Activated naive CD4-positive, alpha-beta T cell treated with anti-CD3 and anti-CD28 coated beads for 36 hours (primary cell): ENCODE data around the gene KIFC3. TPM values are rescaled to one million over a fixed set of nuclear protein-coding genes. Genes with fewer than 3 reads are reported as not detected.
"Not testable (repeated sequence)": the region's sequence is repeated elsewhere in the genome, so short reads cannot be mapped to it uniquely, and the experiment has no call there.

Experiments
- CTCF ChIA-PET: fragments of 350-600 bp; sonication (Branson Sonifier 250); formaldehyde crosslinking; loops from one replicate; lab custom pipeline; 2021; ENCODE audit warnings: antibody characterized with exemption; lab: Charles Lee
- DNase-seq: peaks from one replicate; pipeline ENCODE4 v3.0.0-alpha.2; 2020
- H3K27ac Mint-ChIP-seq: one replicate; pipeline ENCODE4 v1.8.0; 2021; ENCODE audit warnings: mild to moderate bottlenecking, mixed read lengths
- H3K27me3 Mint-ChIP-seq: one replicate; pipeline ENCODE4 v1.8.0; 2021; ENCODE audit warnings: low read depth, mixed read lengths
- H3K36me3 Mint-ChIP-seq: one replicate; pipeline ENCODE4 v1.8.0; 2021; ENCODE audit warnings: low read depth, mixed read lengths
- H3K4me1 Mint-ChIP-seq: one replicate; pipeline ENCODE4 v1.8.0; 2021; ENCODE audit warnings: low read depth, mixed read lengths
- H3K4me3 Mint-ChIP-seq: one replicate; pipeline ENCODE4 v1.8.0; 2021; ENCODE audit warnings: mild to moderate bottlenecking, moderate library complexity, mixed read lengths
- H3K9me3 Mint-ChIP-seq: one replicate; pipeline ENCODE4 v1.8.0; 2021; ENCODE audit warnings: mixed read lengths
- intact Hi-C: fragments of 100-400 bp; cut with micrococcal nuclease; formaldehyde crosslinking; loops from one replicate; pipeline ENCODE4 v1.15.1; 2023
- total RNA-seq, 2 experiments: library from RNA; stranded (reverse); gene quantifications; one replicate each; pipeline ENCODE4 v1.2.3, GENCODE V29; 2021

The KIFC3 gene
- total RNA-seq, 2 experiments from 2014 or later = 0.12 TPM; not detected in 1

GRCh38 chr16:57730771-57731730 is 71.2 kb downstream of the KIFC3 start:
- Mint-ChIP-seq H3K27me3 (no peaks in the 10 kb centered on the region), H3K4me1 (peaks cover 4% of the 10 kb centered on the region), H3K36me3 (peaks cover 18% of the 10 kb centered on the region), H3K4me3 (no peak overlapping the region), H3K27ac (no peak overlapping the region), H3K9me3 (peaks cover 11% of the 10 kb centered on the region)
- no peak for DNase-seq
- intact Hi-C loops = no loop called here
- CTCF ChIA-PET = interaction anchor here (1.1 kb wide), 2 partner anchors 83 to 155 kb away, joined by 3 read pairs; no protein-coding TSS in a partner anchor

- H3K27me3 Mint-ChIP-seq, H3K4me3 Mint-ChIP-seq, H3K4me1 Mint-ChIP-seq, DNase-seq, intact Hi-C loops, H3K27ac Mint-ChIP-seq, CTCF ChIA-PET: not testable (repeated sequence)
- Mint-ChIP-seq H3K36me3 (peaks cover 12% of the 10 kb centered on the region), H3K9me3 (peaks cover 11% of the 10 kb centered on the region)
Observed at GRCh38 chr16:57729852-57730251, 72.4 kb downstream of the KIFC3 start.

GRCh38 chr16:57729182-57729484 is 73.2 kb downstream of the KIFC3 start:
- intact Hi-C loops = no loop called here
- CTCF ChIA-PET = no interaction called here
- Mint-ChIP-seq H3K4me3 (no peak overlapping the region), H3K27me3 (no peaks in the 10 kb centered on the region), H3K4me1 (no peaks in the 10 kb centered on the region), H3K27ac (no peak overlapping the region), H3K9me3 (peaks cover 11% of the 10 kb centered on the region), H3K36me3 (peaks cover 10% of the 10 kb centered on the region)
- no peak for DNase-seq

- Mint-ChIP-seq H3K27ac (no peak overlapping the region), H3K4me3 (no peak overlapping the region), H3K4me1 (no peaks in the 10 kb centered on the region), H3K27me3 (no peaks in the 10 kb centered on the region), H3K9me3 (peaks cover 11% of the 10 kb centered on the region), H3K36me3 (peaks cover 10% of the 10 kb centered on the region)
- intact Hi-C loops = no loop called here
- CTCF ChIA-PET = no interaction called here
- DNase-seq = no peak
Observed at GRCh38 chr16:57728336-57729181, 73.7 kb downstream of the KIFC3 start.

- peaks cover under 1% of the 10 kb centered on the region for H3K36me3 Mint-ChIP-seq
- CTCF ChIA-PET = no interaction called here
- no peak for DNase-seq
- H3K27me3 Mint-ChIP-seq = no peaks in the 10 kb centered on the region
- H3K4me3 Mint-ChIP-seq = no peak overlapping the region
- H3K9me3 Mint-ChIP-seq = peaks cover 2% of the 10 kb centered on the region
- H3K27ac Mint-ChIP-seq = no peak overlapping the region
- no peaks in the 10 kb centered on the region for H3K4me1 Mint-ChIP-seq
- intact Hi-C loops = no loop called here
Observed at GRCh38 chr16:57727610-57728009, 74.7 kb downstream of the KIFC3 start.

- Mint-ChIP-seq H3K36me3 (no peaks in the 10 kb centered on the region), H3K9me3 (no peaks in the 10 kb centered on the region)
Observed at GRCh38 chr16:57726433-57726947, 75.8 kb downstream of the KIFC3 start.

GRCh38 chr16:57725976-57726375 is 76.3 kb downstream of the KIFC3 start:
- no peak for DNase-seq
- no peak overlapping the region for H3K27ac Mint-ChIP-seq
- no peak overlapping the region for H3K4me3 Mint-ChIP-seq
- no peaks in the 10 kb centered on the region for H3K36me3 Mint-ChIP-seq
- intact Hi-C loops = no loop called here
- no peaks in the 10 kb centered on the region for H3K27me3 Mint-ChIP-seq
- CTCF ChIA-PET = interaction anchor here (0.7 kb wide), 1 partner anchor 151 kb away, joined by 3 read pairs; no protein-coding TSS in a partner anchor
- H3K9me3 Mint-ChIP-seq = no peaks in the 10 kb centered on the region
- H3K4me1 Mint-ChIP-seq = no peaks in the 10 kb centered on the region

More at GRCh38 chr16:57726433-57726947, 75.8 kb downstream of the KIFC3 start:
- intact Hi-C loops = no loop called here
- no peaks in the 10 kb centered on the region for H3K4me1 Mint-ChIP-seq
- no peak overlapping the region for H3K4me3 Mint-ChIP-seq
- CTCF ChIA-PET = interaction anchor here (0.7 kb wide), 1 partner anchor 10 kb away, joined by 4 read pairs; no protein-coding TSS in a partner anchor
- H3K27me3 Mint-ChIP-seq = no peaks in the 10 kb centered on the region
- H3K27ac Mint-ChIP-seq = no peak overlapping the region
- DNase-seq = no peak

- Mint-ChIP-seq H3K9me3 (no peaks in the 10 kb centered on the region), H3K4me3 (no peak overlapping the region), H3K27ac (no peak overlapping the region), H3K4me1 (no peaks in the 10 kb centered on the region), H3K36me3 (no peaks in the 10 kb centered on the region), H3K27me3 (no peaks in the 10 kb centered on the region)
- CTCF ChIA-PET = interaction anchor here (0.7 kb wide), 1 partner anchor 151 kb away, joined by 3 read pairs; no protein-coding TSS in a partner anchor
- DNase-seq = no peak
- intact Hi-C loops = no loop called here
Observed at GRCh38 chr16:57725554-57725953, 76.7 kb downstream of the KIFC3 start.

GRCh38 chr16:57725151-57725550 is 77.1 kb downstream of the KIFC3 start:
- CTCF ChIA-PET = interaction anchor here (0.7 kb wide), 1 partner anchor 151 kb away, joined by 3 read pairs; no protein-coding TSS in a partner anchor
- intact Hi-C loops = no loop called here
- Mint-ChIP-seq H3K4me1 (no peaks in the 10 kb centered on the region), H3K27me3 (no peaks in the 10 kb centered on the region), H3K36me3 (no peaks in the 10 kb centered on the region), H3K4me3 (no peak overlapping the region), H3K27ac (peak overlapping the region; percentile 39), H3K9me3 (no peaks in the 10 kb centered on the region)
- no peak for DNase-seq

GRCh38 chr16:57724531-57724930 is 77.8 kb downstream of the KIFC3 start:
- CTCF ChIA-PET = interaction anchor here (0.6 kb wide), 1 partner anchor 83 kb away, joined by 5 read pairs; no protein-coding TSS in a partner anchor
- H3K4me1 Mint-ChIP-seq = no peaks in the 10 kb centered on the region
- no peak for DNase-seq
- H3K27ac Mint-ChIP-seq = no peak overlapping the region
- H3K27me3 Mint-ChIP-seq = no peaks in the 10 kb centered on the region
- no peak overlapping the region for H3K4me3 Mint-ChIP-seq
- no peaks in the 10 kb centered on the region for H3K9me3 Mint-ChIP-seq
- no peaks in the 10 kb centered on the region for H3K36me3 Mint-ChIP-seq
- intact Hi-C loops = no loop called here

GRCh38 chr16:57723170-57723569 is 79.1 kb downstream of the KIFC3 start:
- intact Hi-C loops = no loop called here
- H3K4me1 Mint-ChIP-seq = no peaks in the 10 kb centered on the region

GRCh38 chr16:57722651-57723050 is 79.6 kb downstream of the KIFC3 start:
- Mint-ChIP-seq H3K4me3 (no peak overlapping the region), H3K27ac (no peak overlapping the region), H3K36me3 (no peaks in the 10 kb centered on the region), H3K27me3 (no peaks in the 10 kb centered on the region), H3K4me1 (no peaks in the 10 kb centered on the region), H3K9me3 (no peaks in the 10 kb centered on the region)
- no peak for DNase-seq
- CTCF ChIA-PET = interaction anchor here (0.8 to 1.2 kb wide), 3 partner anchors 14 to 74 kb away, joined by 3 read pairs; no protein-coding TSS in a partner anchor
- intact Hi-C loops = no loop called here

More at GRCh38 chr16:57723170-57723569, 79.1 kb downstream of the KIFC3 start:
- no peak overlapping the region for H3K27ac Mint-ChIP-seq
- CTCF ChIA-PET = interaction anchor here (0.8 to 1.2 kb wide), 3 partner anchors 13 to 75 kb away, joined by 3 read pairs; no protein-coding TSS in a partner anchor
- no peak overlapping the region for H3K4me3 Mint-ChIP-seq
- H3K36me3 Mint-ChIP-seq = no peaks in the 10 kb centered on the region
- no peak for DNase-seq
- H3K9me3 Mint-ChIP-seq = no peaks in the 10 kb centered on the region
- H3K27me3 Mint-ChIP-seq = no peaks in the 10 kb centered on the region
